Measurements from ENCODE around the gene FAM107B.

Gene FAM107B

DNA sequence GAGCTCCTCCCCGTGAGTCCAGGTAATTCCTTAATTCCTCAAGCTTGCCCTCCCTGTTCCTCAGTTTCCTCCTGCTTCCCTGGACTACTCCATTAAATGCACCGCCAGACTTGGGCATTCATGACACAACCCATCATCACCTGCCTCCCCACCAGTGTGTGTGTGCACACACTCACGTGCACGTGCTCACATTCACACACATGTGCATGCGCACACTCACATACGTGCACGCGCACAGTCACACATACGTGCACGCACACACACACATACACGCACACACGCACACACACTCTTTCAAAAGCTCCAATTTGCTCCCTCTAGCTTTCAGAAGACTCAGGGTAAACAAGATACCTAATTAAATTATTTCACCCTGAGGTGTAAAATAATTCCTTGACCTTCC lies 216.7 kb downstream of the FAM107B start:
- no peak for DNase-seq (ENCODE audit: low spot score)

DNA sequence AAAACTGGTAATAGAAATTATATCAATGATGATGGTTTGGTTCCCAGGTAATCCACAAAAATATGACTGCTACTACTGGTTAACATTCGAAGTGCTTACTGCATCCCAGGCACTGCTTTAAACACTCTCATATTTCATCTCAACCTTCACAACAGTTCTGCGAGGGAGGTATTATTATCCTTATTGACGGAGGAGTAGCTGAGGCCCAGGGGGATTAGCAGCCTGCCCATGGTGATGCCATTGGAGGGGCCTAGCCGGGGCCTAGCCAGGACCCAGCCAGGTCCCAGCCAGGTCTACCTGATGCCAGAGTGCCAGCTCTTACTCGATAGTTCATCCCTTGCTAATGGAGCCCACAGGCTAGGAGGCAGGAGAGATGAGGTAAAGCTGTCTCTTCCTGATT lies 217.1 kb downstream of the FAM107B start:
- no peak for DNase-seq (ENCODE audit: low spot score)

DNA sequence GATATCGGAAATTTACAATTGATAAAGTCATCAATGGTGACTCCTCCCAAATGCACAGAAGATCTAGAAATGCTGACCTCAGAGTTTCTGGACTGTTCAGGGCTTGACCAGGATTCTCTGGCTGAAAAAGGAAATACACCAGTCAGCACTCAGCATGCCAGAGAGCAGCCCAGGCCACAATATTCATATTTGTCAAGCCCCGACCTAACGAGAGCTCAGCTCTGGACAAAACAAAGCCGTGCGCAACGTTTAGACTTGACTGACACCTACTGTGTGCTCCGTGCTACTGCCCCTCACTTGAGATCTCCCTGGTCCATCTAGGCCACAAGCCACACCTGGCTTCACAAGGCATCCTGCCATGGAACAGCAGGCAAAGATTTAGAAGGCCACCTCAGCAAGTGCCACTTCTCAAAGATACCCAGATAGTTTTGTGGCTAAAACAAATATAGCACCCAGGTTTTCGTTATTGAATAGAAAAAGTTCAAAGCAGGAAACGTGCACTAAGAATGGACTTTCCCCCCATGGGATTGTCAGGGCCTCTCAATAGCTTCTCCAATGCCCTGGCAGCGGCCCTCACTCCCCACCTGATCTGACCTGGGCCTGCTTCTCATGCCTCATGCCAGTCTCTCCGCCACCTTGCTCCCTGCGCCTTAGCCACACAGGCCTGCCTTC lies 218.3 kb downstream of the FAM107B start:
- DNase-seq (ENCODE audit: low spot score): no peak

DNA sequence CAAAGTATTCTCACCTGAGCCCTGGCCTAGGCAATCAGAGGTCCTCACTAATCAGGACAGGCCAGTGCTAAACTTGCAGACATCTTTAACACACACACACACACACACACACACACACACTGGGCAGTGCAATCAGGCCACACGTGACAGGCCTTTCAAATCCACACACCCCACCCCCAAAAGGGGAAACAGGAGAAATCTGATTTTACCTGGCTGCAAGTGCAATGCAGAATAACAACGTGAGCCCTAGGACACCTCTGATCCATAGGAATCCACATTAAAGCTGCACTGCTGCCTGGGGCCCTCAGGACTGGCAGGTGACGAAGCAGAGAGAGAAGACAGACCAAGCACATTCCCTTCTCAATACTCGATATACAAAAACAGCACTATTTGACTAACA lies 218.9 kb downstream of the FAM107B start:
- DNase-seq (ENCODE audit: low spot score): no peak

DNA sequence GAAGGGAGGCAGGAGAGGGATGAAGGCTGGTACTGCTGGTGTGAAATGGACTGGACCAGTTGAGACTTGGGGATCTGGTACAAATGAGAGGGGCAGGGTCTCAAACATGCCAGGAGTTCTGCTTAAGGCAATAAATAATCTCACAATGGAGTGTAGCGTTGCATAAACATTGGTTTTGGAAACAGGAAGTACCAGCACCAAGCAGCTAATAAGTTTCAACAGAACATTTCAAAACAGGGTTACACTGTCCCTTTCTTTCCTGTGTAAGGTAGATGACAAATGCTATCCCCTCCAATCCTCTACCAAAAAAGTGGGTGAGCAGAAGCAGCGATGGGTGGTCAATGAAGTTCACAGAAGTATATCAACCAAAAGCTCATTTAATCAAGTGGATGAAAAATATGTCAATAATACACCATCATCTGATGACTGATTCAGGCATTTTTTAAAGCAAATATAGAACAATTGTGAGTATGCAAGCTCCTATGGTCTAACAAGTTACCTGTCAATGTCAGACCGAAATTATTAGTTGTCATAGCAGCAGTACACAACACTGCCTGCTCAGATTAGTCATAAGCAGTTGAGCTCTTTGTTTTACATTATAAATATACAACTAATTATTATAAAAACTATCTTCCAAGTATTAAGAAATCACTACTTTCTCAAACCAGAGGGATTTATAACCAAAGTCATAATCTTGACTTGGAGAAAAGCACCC lies 220.0 kb downstream of the FAM107B start:
- no peak for DNase-seq (ENCODE audit: low spot score)

DNA sequence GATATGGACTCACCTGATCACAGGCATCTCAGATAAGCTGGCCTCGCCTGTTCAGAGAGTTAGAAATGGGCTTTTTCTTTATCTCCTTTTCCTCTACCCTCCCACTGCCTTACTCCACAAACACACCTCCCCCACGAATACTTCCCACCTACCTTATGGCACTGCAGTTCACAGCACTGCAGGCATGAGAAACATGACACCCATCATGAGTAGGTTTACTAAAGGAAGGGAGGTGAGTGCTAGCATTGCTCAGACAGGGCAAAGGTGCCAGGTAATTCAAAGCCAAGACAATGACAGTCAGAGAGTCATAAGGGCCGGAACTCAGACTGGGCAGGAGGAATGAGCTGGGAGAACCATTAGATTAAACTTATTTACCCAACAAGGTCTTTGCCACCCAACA lies 220.6 kb downstream of the FAM107B start:
- no peak for DNase-seq (ENCODE audit: low spot score)

DNA sequence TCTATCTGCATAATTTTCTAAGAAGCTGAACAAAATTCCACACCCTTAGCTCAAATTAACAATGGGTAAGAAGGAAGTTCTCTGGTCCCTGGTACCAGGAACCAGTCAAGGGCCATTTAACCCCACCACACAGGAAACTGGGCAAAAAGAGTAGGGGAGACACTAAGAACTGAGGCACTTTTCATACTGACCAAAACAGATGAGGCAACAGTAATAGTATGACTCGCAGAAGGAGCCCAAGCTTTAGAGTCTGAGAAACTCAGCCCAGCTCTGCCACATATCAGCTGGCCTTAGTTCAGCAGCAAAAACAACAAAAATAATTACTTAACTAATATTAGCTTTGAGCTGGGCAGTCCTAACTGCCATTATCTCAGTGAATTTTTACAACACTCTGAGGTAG lies 221.2 kb downstream of the FAM107B start:
- DNase-seq (ENCODE audit: low spot score): no peak

DNA sequence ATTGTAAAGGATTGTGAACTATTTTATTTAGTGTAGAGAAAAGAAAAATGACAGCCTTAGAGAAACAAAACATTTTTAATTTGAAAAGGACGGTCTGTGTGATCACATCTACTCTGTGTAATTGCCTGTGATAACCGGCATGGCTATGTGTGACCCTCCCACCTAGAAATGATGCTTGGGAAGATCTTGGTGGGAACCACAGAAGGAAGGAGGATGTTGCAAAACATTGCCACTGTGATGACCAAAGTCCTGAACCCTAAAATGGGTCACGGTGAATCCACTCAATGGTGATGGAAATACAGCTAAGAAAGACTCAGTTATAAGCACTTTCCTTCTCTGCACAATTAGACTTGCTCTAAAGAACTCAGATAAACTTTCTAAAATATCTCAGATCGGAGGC lies 222.7 kb downstream of the FAM107B start:
- DNase-seq (ENCODE audit: low spot score): no peak

DNA sequence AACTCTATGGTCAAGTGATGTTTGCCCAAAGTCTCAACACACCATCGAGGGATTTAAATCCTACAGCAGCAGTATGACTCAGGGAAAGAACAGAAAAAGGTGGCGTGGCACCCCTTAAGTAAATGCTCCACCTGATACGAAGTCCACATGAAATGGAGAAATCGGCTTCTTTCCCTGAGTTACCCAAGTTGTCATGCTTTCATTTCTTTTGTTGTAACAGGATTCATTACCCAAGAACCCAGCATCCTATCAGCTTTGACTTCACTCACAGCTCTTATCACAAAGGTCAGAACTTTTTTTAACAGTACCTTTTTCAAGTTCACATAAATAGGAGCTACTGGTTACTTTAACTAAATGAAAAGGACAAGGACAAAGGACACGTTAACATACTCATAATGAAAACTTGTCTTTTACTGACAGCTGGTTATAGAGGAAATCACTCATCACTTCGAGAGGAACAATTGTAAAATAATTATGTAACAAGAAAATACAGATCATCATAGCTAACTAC lies 224.2 kb downstream of the FAM107B start:
- no peak for DNase-seq (ENCODE audit: low spot score)

DNA sequence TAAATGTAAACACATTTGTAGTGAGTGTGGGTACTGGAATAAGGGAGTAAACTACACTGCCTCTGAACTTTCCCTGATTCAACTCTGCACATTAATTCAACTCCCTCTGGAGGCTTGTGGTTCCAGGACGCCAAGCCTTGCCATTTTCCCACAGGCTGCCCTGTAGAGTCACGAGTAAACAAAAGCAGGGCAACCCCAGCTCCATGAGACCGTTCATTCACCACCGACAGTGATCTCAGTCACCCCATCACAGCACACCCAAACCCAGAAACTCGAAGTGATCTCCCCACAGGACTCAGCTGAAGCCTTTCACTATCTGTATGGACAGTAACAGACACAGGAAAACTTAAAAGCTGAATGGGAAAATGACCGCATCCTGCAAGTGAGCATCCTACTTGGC lies 225.2 kb downstream of the FAM107B start:
- DNase-seq (ENCODE audit: low spot score): peak; percentile 77

DNA sequence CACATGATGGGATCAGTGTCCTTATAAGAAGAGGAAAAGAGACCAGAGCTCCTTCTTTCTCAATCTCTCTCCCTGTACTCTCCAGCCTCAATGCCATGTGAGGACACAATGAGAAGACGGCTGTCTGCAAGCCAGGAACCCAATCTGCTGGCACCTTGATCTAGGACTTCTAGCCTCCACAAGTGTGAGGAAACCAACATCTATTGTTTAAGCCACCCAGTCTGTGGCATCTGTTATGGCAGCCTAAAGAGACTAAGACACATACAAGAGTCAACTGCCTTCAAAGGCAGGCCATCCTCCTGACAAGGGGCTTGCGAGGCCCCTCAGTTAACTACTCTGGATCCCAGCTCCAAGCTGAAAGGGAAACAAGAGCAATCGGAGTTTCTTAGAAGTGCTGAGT lies 225.7 kb downstream of the FAM107B start:
- no peak for DNase-seq (ENCODE audit: low spot score)

DNA sequence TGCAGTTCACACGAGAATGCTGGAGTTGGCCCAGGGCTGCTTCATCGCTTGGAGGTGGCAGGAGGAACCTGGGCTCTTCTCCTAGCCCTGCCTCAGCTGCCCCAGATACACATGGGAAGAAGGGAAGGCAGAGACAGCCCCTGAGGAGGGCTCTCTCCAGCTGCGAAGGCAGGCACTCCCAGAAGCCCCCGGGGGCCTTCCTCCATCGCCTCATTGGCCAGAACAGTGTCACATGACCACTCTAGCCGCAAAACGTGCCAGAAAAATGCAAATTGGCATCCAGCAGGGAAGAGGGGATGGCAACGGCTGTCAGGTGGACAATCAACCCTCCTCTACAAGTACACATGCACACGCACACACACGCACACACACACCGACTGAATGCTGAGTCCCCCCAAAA lies 226.2 kb downstream of the FAM107B start:
- no peak for DNase-seq (ENCODE audit: low spot score)

DNA sequence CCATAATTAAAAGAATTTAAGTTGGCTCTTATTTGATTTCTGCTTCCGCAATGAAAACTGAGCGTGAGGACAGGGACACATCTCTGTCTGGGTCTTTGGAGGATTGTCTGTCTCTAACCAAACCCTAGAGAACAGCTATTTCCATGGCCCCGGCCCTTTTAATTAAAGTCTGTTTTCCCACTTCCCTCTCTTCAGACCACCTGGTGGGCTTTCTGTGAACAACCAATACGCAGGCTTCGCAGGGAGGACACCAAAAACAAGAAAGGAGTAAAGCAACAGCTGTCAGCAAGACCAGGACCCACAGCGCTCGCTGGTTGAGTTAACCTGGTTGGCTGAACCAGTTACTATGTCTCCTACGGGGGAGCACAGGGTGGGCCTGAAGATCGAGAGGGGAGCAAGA lies 226.9 kb downstream of the FAM107B start:
- DNase-seq (ENCODE audit: low spot score): no peak

DNA sequence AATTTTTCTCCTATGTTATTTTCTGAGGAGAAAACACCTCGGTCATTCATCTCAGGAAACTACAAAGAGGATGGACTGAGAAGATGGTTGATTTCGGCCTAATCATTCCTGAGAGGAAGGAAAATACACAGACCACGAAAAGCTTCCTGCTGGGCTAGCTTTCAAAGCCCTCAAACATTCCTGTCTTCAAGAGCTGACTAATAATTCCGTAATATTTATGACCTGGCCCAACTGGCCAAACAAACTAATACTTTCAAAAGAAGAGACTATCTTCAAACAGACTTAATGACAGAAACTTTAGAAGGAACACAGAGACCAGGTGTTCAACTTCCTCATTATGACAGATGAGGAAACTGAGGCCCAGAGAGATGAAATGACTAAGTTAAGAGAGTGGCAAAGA lies 228.9 kb downstream of the FAM107B start:
- DNase-seq (ENCODE audit: low spot score): no peak

DNA sequence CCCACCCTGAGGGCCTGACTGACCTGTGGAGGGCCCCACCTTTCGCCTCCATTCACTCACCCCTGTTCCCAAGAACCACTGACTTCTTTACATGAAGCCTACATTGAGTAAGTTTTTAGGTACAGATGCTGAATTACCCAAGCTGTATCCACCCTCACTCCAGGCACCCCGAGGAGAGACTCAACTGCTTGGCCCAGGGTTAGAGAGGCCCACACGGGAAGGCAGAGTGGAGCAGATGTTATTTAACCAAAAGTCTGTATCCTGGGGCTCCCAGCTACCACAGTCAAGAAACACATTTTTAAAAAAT lies 230.8 kb downstream of the FAM107B start:
- DNase-seq (ENCODE audit: low spot score): no peak

DNA sequence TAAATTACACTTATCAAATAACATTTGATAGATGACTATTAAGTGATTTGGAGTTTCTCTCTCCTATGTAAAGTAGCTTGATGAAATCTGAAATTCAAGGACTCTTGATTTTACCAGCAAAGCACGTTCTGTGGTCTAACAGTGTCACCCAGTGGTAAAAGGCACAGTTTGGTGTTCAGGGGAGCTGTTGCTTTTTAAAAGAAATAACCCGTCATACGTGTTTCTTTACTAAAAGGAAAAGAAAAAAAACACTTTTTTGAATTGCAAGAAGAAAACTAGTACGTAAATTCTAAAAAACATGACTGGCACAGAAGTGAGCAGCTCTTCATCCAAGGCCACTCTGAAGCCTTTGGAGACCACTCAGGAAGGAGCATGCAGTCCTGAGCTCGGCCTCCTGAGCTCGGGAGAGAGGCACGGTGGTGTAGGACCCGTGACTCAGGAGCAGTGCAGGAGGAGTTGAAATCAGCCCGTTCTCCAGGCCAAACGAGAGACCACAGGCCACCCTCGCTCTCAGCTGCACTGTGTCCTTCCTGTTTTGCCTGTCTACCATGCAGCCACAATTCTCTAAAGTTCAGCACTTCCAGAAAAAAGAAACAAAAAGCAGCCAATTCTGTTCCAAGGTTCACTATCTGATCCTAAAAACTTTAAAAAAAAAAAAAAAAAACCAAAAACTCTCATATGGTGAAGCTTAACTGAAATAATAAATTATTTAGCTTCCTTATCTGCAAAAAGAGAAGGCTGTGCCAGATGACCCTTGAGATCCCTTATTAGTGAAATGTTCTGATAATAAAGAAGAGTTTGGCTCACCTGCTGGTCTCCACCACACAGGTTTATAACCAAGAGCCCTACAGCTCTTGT lies 231.4 kb downstream of the FAM107B start:
- peak; percentile 66 for DNase-seq (ENCODE audit: low spot score)

DNA sequence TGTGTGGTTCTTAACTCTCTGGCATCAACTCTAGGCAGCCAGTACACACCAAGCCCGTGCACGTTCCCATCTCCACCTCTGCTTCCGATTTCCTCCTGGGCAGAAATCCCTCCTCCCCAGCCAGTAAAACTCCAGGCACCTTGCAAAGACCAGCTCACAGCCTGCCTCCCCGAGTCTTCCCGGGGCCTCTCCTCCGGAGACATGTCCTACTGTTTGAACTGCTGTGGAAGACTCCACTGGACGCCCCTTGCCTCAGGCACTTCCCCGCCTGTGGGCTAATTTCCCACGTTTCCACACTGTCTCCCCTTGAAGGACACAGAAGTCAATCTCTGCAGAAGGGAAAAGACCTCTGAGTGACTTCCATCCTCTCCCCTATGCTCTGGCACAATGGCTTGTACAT lies 233.3 kb downstream of the FAM107B start:
- no peak for DNase-seq (ENCODE audit: low spot score)

DNA sequence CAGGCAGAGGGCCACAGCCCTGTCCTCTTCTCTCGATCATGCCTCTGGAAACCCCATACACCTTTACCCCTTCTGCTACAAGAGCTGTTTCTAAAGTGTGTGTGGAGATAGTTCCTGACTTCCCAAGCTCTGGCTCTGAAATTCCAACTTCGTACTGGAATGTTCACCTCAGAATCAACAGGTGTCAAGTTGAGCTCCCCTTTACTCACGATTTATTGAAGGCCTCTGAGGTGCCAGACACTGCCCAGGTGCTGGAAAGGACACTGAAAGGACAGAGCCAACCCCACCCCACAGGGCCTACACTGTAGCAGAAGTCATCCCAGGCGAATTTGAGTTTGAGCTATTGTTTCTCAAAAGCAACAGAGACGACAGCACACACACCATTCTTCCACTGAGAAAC lies 234.1 kb downstream of the FAM107B start:
- DNase-seq (ENCODE audit: low spot score): no peak

DNA sequence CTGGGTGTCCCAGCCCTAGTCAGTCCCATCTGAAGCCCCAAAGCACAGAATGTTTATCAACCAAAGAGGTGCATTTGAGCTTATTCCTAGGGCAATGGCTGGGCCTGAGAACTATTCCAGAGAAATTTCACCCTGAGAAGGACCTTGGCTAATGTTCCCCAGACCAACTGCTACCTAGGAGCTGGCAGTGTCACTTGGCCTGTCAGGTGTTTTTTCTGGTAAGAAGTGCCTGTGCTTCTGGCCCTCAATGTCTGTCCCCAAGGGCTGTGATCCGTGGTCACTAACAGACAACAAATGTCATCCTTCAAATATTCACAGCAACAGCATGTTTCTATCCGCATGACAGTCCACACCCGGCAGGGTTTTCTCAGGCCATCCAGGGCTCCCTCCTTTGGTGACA lies 234.6 kb downstream of the FAM107B start:
- no peak for DNase-seq (ENCODE audit: low spot score)

DNA sequence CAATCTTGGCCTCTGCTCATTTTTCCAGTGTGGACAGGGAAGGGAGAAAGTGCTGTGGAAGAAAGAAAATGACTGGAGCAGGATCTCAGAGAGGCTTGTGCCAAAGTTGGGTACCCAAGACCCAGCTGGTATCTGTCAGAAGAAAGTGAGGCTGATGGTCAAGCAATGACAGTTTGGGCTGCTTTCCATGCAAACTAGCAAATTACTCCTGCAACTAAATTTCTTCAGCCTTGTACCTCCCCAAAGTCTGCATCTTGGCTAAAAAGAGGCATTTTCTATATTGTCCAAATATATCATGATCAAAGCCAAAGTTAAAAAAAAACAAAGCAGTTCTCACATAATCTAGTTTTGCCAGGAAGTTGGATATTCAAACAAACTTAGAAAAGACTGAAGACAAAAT lies 235.5 kb downstream of the FAM107B start:
- no peak for DNase-seq (ENCODE audit: low spot score)

DNA sequence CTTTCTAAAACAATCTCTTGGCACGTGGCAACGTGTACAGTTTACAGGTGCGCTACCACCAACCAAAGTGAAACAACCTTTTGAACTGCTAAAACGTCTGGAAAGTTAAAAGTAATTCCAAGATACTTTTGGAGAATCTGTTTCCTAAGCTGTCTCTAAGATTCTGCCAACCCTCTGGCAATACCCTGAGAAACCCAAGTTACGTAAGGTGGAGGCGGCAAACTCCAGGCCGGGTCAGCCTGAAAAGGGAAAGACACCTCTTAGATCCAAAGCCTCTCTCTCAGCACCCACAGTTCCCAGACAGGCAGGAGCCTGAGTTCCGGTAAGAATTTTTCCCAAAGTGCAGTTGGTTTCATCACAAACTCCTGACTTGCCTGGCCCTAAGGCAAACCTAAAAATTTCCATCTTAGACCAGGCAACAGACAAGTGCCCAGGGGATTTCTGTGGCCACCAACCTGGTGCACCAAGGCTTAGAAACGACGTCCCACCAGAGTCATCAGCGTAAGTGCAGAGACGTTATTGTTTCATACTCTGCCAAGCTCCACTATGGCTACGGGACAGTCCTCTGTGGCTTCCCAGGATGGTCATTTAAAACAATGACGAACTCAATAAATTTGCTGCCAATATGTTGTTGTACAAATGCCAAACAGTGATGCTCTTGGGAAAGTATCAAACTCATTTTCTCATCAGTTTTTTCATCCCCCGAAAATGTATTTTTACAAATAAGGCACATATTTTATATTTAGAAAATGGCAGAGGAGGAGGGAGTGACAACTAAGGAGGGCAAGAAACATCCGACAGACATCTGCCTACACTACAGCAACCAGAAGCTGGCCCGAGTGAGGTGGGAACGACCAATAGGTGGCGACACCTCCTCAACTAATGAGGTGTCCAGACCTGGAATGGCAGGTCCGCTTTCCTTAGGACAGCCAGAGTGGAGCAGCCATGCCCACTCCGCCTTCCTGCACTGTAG lies 238.2 kb downstream of the FAM107B start:
- no peak for DNase-seq (ENCODE audit: low spot score)

Measured in pons (tissue), 1 donor.